ENCODE results near the gene NHSL1. TPM values are rescaled to one million over a fixed set of nuclear protein-coding genes. Genes with fewer than 3 reads are reported as not detected.

NHSL1 gene
- total and polyA plus RNA-seq, 9 of the 15 experiments (the other 6 are each of a cell fraction or from before 2014, with no cell fraction given): 0.09 to 0.20 TPM; not detected in 7

- TF ChIP-seq TGIF2 (CRISPR knock-in tag; IDR thresholded peaks at IDR 0.05): no peak
- no peak for TF ChIP-seq DMBX1 (CRISPR knock-in tag; IDR thresholded peaks at IDR 0.05; ENCODE audit: borderline replicate concordance)
- TF ChIP-seq, protein P1, sequence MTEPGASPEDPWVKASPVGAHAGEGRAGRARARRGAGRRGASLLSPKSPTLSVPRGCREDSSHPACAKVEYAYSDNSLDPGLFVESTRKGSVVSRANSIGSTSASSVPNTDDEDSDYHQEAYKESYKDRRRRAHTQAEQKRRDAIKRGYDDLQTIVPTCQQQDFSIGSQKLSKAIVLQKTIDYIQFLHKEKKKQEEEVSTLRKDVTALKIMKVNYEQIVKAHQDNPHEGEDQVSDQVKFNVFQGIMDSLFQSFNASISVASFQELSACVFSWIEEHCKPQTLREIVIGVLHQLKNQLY (CRISPR knock-in tag; conservative IDR thresholded peaks at IDR 0.05): no peak
- TF ChIP-seq ID3 (CRISPR knock-in tag; IDR thresholded peaks at IDR 0.05): no peak
- no peak for TF ChIP-seq ID3 (tag; IDR thresholded peaks at IDR 0.05)
- no peak for TF ChIP-seq HINFP (tag; conservative IDR thresholded peaks at IDR 0.05; ENCODE audit: low read depth)
- no peak for TF ChIP-seq FOXA3 (CRISPR knock-in tag; conservative IDR thresholded peaks at IDR 0.05 in 1 of 2, IDR thresholded peaks at IDR 0.05 in 1 of 2)
- TF ChIP-seq ZKSCAN3 (CRISPR knock-in tag; IDR thresholded peaks at IDR 0.05): no peak
Observed at GRCh38 chr6:138537106-138537505, 37.8 kb upstream of the NHSL1 start (continued).

All from K562 (cell line).